Left ventricle myocardium inferior (tissue), 1 donor: ENCODE measurements around the gene ITIH2. TPM values are rescaled to one million over a fixed set of nuclear protein-coding genes. Genes with fewer than 3 reads are reported as not detected.

Experiments
- DNase-seq: peaks from one replicate; pipeline ENCODE4 v3.0.0-alpha.2; 2020
- H3K27ac ChIP-seq: fragments of 200-600 bp; replicated peaks from 2 replicates; pipeline ENCODE4 v1.8.0; 2021
- H3K27me3 ChIP-seq: fragments of 200-600 bp; 2 replicates; pipeline ENCODE4 v1.8.0; 2021; ENCODE audit warnings: low read depth
- H3K36me3 ChIP-seq: fragments of 200-600 bp; 2 replicates; pipeline ENCODE4 v1.8.0; 2021
- H3K4me1 ChIP-seq: fragments of 200-600 bp; 2 replicates; pipeline ENCODE4 v1.8.0; 2021
- H3K4me3 ChIP-seq: fragments of 200-600 bp; 2 replicates; pipeline ENCODE4 v1.8.0; 2021; ENCODE audit warnings: mild to moderate bottlenecking, moderate library complexity
- H3K9me3 ChIP-seq: fragments of 200-600 bp; replicated peaks from 2 replicates; pipeline ENCODE4 v1.8.0; 2021
- intact Hi-C: fragments of 100-400 bp; cut with micrococcal nuclease; formaldehyde crosslinking; loops from one replicate; pipeline ENCODE4 v1.11.0; 2022
- total RNA-seq: library from RNA; stranded (reverse); fragmentation: NEBNext Ultra II Directional; extraction: Animal tissue kit (Norgen Biotek cat#: 25700); gene quantifications from one replicate; pipeline ENCODE4 v1.2.1, GENCODE V29; 2021
- TF ChIP-seq, protein P1 (sequence below): fragments of 200-600 bp; IDR thresholded peaks from 2 replicates; pipeline ENCODE4 v1.8.0; 2021; ENCODE audit warnings: antibody characterized with exemption, mild to moderate bottlenecking, borderline replicate concordance
- donor health status: DM: no; HTN: yes; CAD: no; lungs with severe emphysema.

Gene ITIH2
- total RNA-seq, 1 donor from 2014 or later = not detected

DNA sequence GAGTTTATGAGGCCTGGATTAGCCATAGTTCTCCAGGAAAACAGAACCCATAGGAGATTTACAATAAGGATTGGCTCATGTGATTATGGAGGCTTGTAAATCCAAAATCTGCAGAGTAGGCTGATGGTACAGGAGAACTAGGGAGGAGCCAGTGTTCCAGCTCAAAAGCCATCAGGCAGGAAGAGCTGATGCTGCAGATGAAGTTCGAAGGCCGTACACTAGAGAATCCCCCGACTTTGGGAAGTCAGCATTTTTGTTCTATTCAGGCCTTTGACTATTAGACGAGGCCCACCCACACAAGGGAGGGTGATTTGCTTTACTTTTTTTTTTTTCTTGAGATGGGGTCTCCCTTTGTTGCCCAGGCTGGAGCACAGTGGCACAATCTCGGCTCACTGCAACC is 47.1 kb downstream of the ITIH2 start:
- DNase-seq = no peak
- Histone ChIP-seq H3K27me3 (no peaks in the 10 kb centered on the region), H3K36me3 (peaks cover 52% of the 10 kb centered on the region), H3K4me3 (no peak overlapping the region), H3K27ac (no peak overlapping the region), H3K4me1 (no peaks in the 10 kb centered on the region), H3K9me3 (peaks cover 3% of the 10 kb centered on the region)
- TF ChIP-seq, protein P1, sequence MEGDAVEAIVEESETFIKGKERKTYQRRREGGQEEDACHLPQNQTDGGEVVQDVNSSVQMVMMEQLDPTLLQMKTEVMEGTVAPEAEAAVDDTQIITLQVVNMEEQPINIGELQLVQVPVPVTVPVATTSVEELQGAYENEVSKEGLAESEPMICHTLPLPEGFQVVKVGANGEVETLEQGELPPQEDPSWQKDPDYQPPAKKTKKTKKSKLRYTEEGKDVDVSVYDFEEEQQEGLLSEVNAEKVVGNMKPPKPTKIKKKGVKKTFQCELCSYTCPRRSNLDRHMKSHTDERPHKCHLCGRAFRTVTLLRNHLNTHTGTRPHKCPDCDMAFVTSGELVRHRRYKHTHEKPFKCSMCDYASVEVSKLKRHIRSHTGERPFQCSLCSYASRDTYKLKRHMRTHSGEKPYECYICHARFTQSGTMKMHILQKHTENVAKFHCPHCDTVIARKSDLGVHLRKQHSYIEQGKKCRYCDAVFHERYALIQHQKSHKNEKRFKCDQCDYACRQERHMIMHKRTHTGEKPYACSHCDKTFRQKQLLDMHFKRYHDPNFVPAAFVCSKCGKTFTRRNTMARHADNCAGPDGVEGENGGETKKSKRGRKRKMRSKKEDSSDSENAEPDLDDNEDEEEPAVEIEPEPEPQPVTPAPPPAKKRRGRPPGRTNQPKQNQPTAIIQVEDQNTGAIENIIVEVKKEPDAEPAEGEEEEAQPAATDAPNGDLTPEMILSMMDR = no peak
- intact Hi-C loops = no loop called here

DNA sequence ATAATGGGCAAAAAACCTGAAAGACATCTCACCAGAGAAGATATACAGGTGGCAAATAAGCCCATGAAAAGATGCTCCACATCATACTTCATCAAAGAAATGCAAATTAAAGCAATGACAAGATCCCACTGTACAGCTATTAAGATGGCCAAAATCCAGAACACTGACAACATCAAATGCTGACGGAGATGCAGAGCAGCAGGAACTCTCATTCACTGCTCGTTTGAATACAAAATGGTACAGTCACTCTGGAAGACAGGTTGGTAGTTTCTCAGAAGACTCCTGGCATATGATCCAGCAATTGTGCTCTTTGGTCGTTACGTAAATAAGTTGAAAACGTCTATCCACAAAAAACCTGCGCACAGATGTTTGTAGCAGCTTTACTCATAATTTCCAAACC is 49.1 kb downstream of the ITIH2 start:
- H3K27ac ChIP-seq = no peak overlapping the region
- H3K4me1 ChIP-seq = no peaks in the 10 kb centered on the region
- TF ChIP-seq, protein P1 = no peak
- peaks cover 71% of the 10 kb centered on the region for H3K36me3 ChIP-seq
- peaks cover 5% of the 10 kb centered on the region for H3K9me3 ChIP-seq
- no peaks in the 10 kb centered on the region for H3K27me3 ChIP-seq
- intact Hi-C loops = no loop called here
- no peak overlapping the region for H3K4me3 ChIP-seq
- no peak for DNase-seq

DNA sequence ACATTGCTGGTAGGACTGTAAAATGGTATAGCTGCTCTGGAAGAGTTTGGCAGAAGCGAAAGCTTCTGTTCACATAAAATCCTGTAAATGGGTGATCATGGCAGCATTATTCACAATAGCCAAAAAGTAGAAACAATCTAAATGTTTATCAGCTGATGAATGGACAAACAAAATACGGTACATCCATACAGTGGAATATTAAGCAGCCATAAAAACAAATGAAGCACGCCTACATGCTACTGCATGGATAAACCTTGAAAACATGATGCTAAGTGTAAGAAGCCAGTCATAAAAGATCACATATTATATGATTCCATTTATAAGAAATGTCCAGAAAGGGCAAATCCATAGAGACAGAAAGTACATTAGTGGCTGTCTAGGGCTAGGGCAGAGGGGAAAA is 52.0 kb downstream of the ITIH2 start:
- intact Hi-C loops = no loop called here
- TF ChIP-seq, protein P1 = no peak
- Histone ChIP-seq H3K27ac (no peak overlapping the region), H3K4me3 (no peak overlapping the region), H3K27me3 (no peaks in the 10 kb centered on the region), H3K36me3 (peaks cover 95% of the 10 kb centered on the region), H3K4me1 (no peaks in the 10 kb centered on the region), H3K9me3 (peaks cover 5% of the 10 kb centered on the region)
- no peak for DNase-seq

DNA sequence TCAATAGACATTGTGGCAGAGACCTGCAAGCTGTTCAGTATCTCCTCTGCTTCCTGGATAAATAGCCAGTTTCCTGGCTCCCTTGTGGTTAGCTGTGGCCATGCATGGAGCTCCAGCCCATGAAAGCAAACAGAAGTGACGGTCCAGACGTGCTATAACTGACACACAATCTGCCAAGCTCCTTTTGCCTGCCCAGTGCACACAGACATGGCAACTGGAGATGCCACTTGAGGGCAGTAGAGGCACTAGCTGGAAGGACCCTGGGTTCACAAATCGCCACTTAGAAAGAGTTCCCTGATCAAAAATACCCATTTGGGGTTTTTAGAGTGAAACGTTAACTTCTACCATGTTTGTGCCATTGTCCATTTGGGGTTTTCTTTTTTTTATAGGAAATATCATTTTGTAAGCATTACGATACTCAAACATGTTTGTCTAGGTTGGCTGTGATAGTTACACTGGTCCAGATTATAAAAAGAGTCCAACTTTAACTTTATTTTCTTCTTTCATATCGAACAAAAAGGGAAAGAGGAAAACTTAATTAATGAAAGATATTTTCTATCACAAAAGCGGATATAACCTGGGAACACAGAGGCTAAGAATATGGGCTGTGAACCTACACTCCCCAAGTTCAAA is 53.4 kb downstream of the ITIH2 start:
- H3K4me1 ChIP-seq = no peaks in the 10 kb centered on the region
- no peak for DNase-seq
- no peak overlapping the region for H3K4me3 ChIP-seq
- no peaks in the 10 kb centered on the region for H3K27me3 ChIP-seq
- peaks cover 5% of the 10 kb centered on the region for H3K9me3 ChIP-seq
- H3K27ac ChIP-seq = no peak overlapping the region
- intact Hi-C loops = no loop called here
- H3K36me3 ChIP-seq = peaks cover 93% of the 10 kb centered on the region
- TF ChIP-seq, protein P1 = peak; percentile 67

DNA sequence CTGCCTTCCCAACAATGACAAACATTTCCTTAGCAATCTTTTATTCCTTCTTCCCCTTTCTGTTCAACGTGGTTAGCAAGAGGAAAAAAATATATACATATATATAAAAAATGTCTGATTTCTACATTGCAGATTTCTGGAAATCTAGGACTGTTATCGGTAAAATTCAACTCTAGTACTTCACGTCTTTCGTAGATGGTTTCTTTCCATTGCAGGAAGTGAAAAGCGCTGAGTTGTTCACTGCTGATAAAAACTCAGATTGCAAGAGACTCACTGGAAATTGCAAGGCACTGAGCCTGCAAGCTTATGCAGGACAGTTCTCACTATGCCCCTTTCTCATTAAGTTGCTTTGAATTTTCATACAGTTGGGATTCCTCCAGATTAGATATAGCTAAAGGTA is 60.8 kb downstream of the ITIH2 start:
- Histone ChIP-seq H3K27me3 (no peaks in the 10 kb centered on the region), H3K4me1 (no peaks in the 10 kb centered on the region), H3K9me3 (no peaks in the 10 kb centered on the region), H3K36me3 (peaks cover 97% of the 10 kb centered on the region), H3K4me3 (no peak overlapping the region), H3K27ac (no peak overlapping the region)
- TF ChIP-seq, protein P1 = no peak
- no peak for DNase-seq
- intact Hi-C loops = no loop called here
